Measurements from ENCODE around the gene CDYL2.

GRCh38 chr16:80664226-80664625 is 140.2 kb downstream of the CDYL2 start:
- TF ChIP-seq POLR2AphosphoS5 (IDR thresholded peaks at IDR 0.05) (no peak), CTCF (IDR thresholded peaks at IDR 0.05; ENCODE audit: poor library complexity, severe bottlenecking) (no peak), EZH2 (IDR thresholded peaks at IDR 0.05; ENCODE audit: borderline replicate concordance, insufficient read depth, low read length, poor library complexity, severe bottlenecking) (no peak), TAF1 (IDR thresholded peaks at IDR 0.05; ENCODE audit: low read depth) (no peak)
